ENCODE data around the gene SLC37A4. TPM values are rescaled to one million over a fixed set of nuclear protein-coding genes. Genes with fewer than 3 reads are reported as not detected.
A peak's percentile ranks its signal among the peaks of the same experiment; 100 is the strongest.

The SLC37A4 gene
- total and polyA plus RNA-seq, 2 of the 13 experiments (the other 11 are each of a cell fraction or from before 2014, with no cell fraction given): 43.0 to 56.1 TPM

- TF ChIP-seq, protein P1, sequence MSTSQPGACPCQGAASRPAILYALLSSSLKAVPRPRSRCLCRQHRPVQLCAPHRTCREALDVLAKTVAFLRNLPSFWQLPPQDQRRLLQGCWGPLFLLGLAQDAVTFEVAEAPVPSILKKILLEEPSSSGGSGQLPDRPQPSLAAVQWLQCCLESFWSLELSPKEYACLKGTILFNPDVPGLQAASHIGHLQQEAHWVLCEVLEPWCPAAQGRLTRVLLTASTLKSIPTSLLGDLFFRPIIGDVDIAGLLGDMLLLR (CRISPR knock-in tag; IDR thresholded peaks at IDR 0.05): no peak
- TF ChIP-seq GATAD2A (CRISPR knock-in tag; IDR thresholded peaks at IDR 0.05) (peak; percentile 59), SUZ12 (IDR thresholded peaks at IDR 0.05; ENCODE audit: low read depth, low read length) (no peak), PPARG (CRISPR knock-in tag; conservative IDR thresholded peaks at IDR 0.05) (0 out of 2 replicates have a peak, but pooled peaks have one; percentile 41), NKX3-1 (CRISPR knock-in tag; IDR thresholded peaks at IDR 0.05) (no peak), MIER3 (CRISPR knock-in tag; IDR thresholded peaks at IDR 0.05; ENCODE audit: borderline replicate concordance) (no peak), ZNF577 (CRISPR knock-in tag; IDR thresholded peaks at IDR 0.05; ENCODE audit: borderline replicate concordance, low read depth) (no peak), ARNT (IDR thresholded peaks at IDR 0.05) (no peak), ZNF543 (CRISPR knock-in tag; IDR thresholded peaks at IDR 0.05) (no peak)
- TF ChIP-seq, protein P2, sequence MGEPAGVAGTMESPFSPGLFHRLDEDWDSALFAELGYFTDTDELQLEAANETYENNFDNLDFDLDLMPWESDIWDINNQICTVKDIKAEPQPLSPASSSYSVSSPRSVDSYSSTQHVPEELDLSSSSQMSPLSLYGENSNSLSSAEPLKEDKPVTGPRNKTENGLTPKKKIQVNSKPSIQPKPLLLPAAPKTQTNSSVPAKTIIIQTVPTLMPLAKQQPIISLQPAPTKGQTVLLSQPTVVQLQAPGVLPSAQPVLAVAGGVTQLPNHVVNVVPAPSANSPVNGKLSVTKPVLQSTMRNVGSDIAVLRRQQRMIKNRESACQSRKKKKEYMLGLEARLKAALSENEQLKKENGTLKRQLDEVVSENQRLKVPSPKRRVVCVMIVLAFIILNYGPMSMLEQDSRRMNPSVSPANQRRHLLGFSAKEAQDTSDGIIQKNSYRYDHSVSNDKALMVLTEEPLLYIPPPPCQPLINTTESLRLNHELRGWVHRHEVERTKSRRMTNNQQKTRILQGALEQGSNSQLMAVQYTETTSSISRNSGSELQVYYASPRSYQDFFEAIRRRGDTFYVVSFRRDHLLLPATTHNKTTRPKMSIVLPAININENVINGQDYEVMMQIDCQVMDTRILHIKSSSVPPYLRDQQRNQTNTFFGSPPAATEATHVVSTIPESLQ (CRISPR knock-in tag; conservative IDR thresholded peaks at IDR 0.05): no peak
- TF ChIP-seq, protein P3, sequence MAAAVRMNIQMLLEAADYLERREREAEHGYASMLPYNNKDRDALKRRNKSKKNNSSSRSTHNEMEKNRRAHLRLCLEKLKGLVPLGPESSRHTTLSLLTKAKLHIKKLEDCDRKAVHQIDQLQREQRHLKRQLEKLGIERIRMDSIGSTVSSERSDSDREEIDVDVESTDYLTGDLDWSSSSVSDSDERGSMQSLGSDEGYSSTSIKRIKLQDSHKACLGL (CRISPR knock-in tag; IDR thresholded peaks at IDR 0.05): peak; percentile 24; the same call in 1 of the 2 replicates
- TF ChIP-seq, protein P4, sequence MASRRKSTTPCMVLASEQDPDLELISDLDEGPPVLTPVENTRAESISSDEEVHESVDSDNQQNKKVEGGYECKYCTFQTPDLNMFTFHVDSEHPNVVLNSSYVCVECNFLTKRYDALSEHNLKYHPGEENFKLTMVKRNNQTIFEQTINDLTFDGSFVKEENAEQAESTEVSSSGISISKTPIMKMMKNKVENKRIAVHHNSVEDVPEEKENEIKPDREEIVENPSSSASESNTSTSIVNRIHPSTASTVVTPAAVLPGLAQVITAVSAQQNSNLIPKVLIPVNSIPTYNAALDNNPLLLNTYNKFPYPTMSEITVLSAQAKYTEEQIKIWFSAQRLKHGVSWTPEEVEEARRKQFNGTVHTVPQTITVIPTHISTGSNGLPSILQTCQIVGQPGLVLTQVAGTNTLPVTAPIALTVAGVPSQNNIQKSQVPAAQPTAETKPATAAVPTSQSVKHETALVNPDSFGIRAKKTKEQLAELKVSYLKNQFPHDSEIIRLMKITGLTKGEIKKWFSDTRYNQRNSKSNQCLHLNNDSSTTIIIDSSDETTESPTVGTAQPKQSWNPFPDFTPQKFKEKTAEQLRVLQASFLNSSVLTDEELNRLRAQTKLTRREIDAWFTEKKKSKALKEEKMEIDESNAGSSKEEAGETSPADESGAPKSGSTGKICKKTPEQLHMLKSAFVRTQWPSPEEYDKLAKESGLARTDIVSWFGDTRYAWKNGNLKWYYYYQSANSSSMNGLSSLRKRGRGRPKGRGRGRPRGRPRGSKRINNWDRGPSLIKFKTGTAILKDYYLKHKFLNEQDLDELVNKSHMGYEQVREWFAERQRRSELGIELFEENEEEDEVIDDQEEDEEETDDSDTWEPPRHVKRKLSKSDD (CRISPR knock-in tag; IDR thresholded peaks at IDR 0.05; ENCODE audit: low read depth): no peak
- TF ChIP-seq, protein P5, sequence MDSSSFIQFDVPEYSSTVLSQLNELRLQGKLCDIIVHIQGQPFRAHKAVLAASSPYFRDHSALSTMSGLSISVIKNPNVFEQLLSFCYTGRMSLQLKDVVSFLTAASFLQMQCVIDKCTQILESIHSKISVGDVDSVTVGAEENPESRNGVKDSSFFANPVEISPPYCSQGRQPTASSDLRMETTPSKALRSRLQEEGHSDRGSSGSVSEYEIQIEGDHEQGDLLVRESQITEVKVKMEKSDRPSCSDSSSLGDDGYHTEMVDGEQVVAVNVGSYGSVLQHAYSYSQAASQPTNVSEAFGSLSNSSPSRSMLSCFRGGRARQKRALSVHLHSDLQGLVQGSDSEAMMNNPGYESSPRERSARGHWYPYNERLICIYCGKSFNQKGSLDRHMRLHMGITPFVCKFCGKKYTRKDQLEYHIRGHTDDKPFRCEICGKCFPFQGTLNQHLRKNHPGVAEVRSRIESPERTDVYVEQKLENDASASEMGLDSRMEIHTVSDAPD (CRISPR knock-in tag; IDR thresholded peaks at IDR 0.05): 0 out of 2 replicates have a peak, but pooled peaks have one; percentile 36
- TF ChIP-seq, protein P6, sequence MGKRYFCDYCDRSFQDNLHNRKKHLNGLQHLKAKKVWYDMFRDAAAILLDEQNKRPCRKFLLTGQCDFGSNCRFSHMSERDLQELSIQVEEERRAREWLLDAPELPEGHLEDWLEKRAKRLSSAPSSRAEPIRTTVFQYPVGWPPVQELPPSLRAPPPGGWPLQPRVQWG (CRISPR knock-in tag; IDR thresholded peaks at IDR 0.05; ENCODE audit: borderline replicate concordance, low read depth): no peak
Measured at GRCh38 chr11:119057000-119057769, 26.5 kb upstream of the SLC37A4 start, which contains the start of gene HYOU1 (continued).

All from HepG2 (cell line).